Measurements from ENCODE around the gene ABCG5. TPM values are rescaled to one million over a fixed set of nuclear protein-coding genes. Genes with fewer than 3 reads are reported as not detected.

Gene ABCG5
- total and polyA plus RNA-seq, 2 experiments from 2014 or later = not detected

DNA sequence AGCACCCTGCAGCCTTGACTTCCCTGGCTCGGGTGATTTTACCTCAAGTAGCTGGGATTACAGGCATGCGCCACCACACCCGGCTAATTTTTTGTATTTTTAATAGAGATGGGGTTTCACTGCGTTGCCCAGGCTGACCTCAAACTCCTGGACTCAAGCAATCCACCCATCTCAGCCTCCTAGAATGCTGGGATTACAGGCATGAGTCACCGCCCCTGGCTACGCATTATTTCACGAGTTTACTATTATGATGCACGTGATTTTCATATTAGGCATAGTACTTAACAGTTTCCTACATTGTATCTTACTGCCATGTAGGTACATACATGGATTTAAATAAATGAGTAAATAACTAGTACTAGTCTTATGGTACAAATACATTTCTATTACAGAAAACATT is 60.4 kb downstream of the ABCG5 start:
- Histone ChIP-seq H3K9me3 (ENCODE audit: low read depth) (no peaks in the 10 kb centered on the region), H3K36me3 (peaks cover 6% of the 10 kb centered on the region), H3K4me1 (ENCODE audit: low read depth) (peaks cover 6% of the 10 kb centered on the region), H3K27ac (no peak overlapping the region), H3K27me3 (no peaks in the 10 kb centered on the region), H3K4me3 (no peak overlapping the region)
- no peak for DNase-seq (ENCODE audit: low read depth in 1 of 2, low spot score in 1 of 2)
- TF ChIP-seq, protein P1, sequence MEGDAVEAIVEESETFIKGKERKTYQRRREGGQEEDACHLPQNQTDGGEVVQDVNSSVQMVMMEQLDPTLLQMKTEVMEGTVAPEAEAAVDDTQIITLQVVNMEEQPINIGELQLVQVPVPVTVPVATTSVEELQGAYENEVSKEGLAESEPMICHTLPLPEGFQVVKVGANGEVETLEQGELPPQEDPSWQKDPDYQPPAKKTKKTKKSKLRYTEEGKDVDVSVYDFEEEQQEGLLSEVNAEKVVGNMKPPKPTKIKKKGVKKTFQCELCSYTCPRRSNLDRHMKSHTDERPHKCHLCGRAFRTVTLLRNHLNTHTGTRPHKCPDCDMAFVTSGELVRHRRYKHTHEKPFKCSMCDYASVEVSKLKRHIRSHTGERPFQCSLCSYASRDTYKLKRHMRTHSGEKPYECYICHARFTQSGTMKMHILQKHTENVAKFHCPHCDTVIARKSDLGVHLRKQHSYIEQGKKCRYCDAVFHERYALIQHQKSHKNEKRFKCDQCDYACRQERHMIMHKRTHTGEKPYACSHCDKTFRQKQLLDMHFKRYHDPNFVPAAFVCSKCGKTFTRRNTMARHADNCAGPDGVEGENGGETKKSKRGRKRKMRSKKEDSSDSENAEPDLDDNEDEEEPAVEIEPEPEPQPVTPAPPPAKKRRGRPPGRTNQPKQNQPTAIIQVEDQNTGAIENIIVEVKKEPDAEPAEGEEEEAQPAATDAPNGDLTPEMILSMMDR (IDR thresholded peaks at IDR 0.05; ENCODE audit: low read depth, low read length) = no peak

DNA sequence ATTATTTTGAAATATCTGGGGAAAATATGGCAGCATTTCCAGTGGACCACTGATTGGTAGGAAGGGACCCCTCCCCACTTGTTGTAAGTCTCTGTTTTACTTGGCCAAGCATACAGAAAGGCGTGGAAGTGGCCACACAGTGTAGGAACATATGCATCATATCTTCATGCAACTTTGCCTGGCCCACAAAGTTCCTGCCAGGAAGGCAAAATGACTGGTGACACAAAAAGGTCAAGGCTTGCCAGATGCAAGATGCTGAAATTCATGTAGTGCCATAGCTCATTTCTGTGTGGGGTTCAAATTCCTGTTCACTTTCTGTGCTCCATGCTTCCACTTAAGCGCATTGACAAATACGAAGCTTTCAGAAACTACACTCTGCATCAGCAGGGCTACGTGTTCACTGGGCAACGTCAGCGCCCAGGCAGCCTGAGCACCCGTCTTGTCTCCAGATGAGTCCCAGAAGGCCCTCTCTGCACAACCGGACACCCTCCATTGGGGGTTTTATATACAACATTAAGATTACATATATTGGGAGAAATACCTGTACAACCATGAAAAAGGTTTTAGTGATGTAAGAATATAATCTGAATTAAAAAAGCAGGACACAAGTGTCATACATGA is 61.2 kb downstream of the ABCG5 start:
- peaks cover 6% of the 10 kb centered on the region for H3K36me3 ChIP-seq
- no peak overlapping the region for H3K27ac ChIP-seq
- no peaks in the 10 kb centered on the region for H3K9me3 ChIP-seq (ENCODE audit: low read depth)
- H3K27me3 ChIP-seq = no peaks in the 10 kb centered on the region
- TF ChIP-seq, protein P1 (IDR thresholded peaks at IDR 0.05; ENCODE audit: low read depth, low read length) = no peak
- DNase-seq (ENCODE audit: low read depth in 1 of 2, low spot score in 1 of 2) = no peak
- H3K4me1 ChIP-seq (ENCODE audit: low read depth) = peaks cover 6% of the 10 kb centered on the region
- no peak overlapping the region for H3K4me3 ChIP-seq

DNA sequence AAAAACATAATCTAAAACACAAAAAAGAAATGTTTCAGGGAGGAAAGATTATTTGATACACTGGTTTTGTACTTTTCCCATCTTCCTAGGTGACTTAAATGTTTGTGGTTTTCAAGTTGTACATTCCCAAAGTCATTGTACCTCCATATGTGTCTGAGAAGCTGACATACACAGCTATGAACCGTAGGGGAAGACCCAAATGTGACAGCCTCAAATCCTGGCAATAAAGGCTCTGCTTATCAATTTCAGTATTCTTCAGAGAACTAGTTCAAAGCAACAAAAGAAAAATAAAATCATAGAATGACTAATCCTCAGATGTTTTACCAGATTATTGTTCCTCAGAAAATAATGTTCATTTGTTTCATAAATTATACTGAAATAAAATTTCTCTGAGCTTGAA is 62.3 kb downstream of the ABCG5 start:
- Histone ChIP-seq H3K27me3 (no peaks in the 10 kb centered on the region), H3K27ac (no peak overlapping the region), H3K9me3 (ENCODE audit: low read depth) (no peaks in the 10 kb centered on the region), H3K4me1 (ENCODE audit: low read depth) (peaks cover 6% of the 10 kb centered on the region), H3K36me3 (peaks cover 6% of the 10 kb centered on the region), H3K4me3 (no peak overlapping the region)
- TF ChIP-seq, protein P1 (IDR thresholded peaks at IDR 0.05; ENCODE audit: low read depth, low read length) = no peak
- no peak for DNase-seq (ENCODE audit: low read depth in 1 of 2, low spot score in 1 of 2)

DNA sequence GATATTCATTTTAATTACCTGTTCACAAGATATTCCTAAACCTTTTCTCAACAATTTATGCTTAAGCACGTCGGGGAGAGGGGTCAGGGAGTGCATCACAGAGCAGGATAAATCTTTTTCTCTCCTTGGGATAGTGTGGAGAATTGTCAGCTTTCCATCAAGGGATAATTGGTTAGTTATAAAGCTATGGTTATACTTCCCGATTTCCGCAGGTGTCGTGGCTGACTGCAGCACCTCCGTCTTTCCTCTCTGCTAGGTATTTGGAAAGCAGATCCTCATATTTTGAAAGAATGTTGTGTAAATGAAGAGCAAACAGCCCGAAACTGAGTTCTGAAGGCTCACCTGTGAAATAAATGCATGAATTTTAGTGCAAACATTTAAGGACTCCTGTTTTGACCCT is 64.0 kb downstream of the ABCG5 start:
- Histone ChIP-seq H3K27me3 (no peaks in the 10 kb centered on the region), H3K4me1 (ENCODE audit: low read depth) (peaks cover 6% of the 10 kb centered on the region), H3K27ac (peak overlapping the region; percentile 79), H3K4me3 (peak overlapping the region; percentile 56), H3K36me3 (peaks cover 6% of the 10 kb centered on the region), H3K9me3 (ENCODE audit: low read depth) (no peaks in the 10 kb centered on the region)
- TF ChIP-seq, protein P1 (IDR thresholded peaks at IDR 0.05; ENCODE audit: low read depth, low read length) = no peak
- no peak for DNase-seq (ENCODE audit: low read depth in 1 of 2, low spot score in 1 of 2)

DNA sequence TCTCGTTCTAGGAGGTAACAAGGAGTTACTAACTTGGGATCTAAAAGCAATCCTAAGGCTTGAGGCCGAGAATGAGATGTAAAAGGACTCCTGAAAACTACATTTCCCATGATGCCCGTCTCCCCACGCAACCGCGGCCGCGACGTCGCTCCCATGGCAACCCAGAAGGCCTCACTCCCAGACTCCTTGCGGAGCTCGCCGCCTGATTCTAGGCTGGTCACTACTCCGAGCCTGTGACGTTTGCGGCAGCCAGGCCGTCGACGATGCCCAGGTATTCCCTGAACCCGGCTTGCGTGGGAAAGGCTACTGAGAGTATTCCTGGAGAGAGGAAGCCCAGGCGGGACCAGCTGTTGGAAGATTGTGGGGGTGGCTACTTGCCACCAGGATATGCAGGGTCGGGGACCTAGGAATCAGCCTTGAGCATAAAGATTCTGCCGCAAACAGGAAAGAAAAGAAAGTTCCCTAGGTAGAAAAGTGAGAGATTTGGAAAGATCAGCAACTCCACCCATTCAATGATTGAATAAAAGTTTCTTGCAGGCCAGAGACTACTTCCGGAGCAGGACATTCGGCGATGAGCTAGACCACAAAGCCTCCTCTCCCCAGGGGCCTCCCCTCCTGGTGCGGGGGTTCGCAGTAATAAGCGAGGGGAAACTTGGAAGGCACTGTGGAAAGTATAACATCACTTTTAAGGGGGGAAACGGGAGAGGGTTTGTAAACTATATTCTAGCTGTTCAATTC is 64.6 kb downstream of the ABCG5 start, which contains the start of gene DYNC2LI1:
DYNC2LI1 (plus strand) TSS at position 164 of the 738 bp plus-strand sequence; CDS start at position 264, 100 bp downstream.
- DNase-seq (ENCODE audit: low read depth in 1 of 2, low spot score in 1 of 2) = peak; percentile 91 to 95
- Histone ChIP-seq H3K4me1 (ENCODE audit: low read depth) (peaks cover 6% of the 10 kb centered on the region), H3K36me3 (peaks cover 6% of the 10 kb centered on the region), H3K27ac (peak within 1 kb of the TSS; percentile 79), H3K9me3 (ENCODE audit: low read depth) (no peaks in the 10 kb centered on the region), H3K27me3 (no peaks in the 10 kb centered on the region), H3K4me3 (peak within 1 kb of the TSS; percentile 56)
- TF ChIP-seq, protein P1 (IDR thresholded peaks at IDR 0.05; ENCODE audit: low read depth, low read length) = no peak
